ENCODE results near the gene SUMF1.
"Not testable (repeated sequence)": the region's sequence is repeated elsewhere in the genome, so short reads cannot be mapped to it uniquely, and the experiment has no call there.

SUMF1 gene

GRCh38 chr3:4332574-4332973 lies 134.5 kb downstream of the SUMF1 start:
- DNase-seq: no peak

- DNase-seq: no peak
These were observed 135.0 kb downstream of the SUMF1 start for GRCh38 chr3:4332111-4332510.

GRCh38 chr3:4329806-4330205 lies 137.3 kb downstream of the SUMF1 start:
- DNase-seq: not testable (repeated sequence)

- no peak for DNase-seq
These were observed 140.2 kb downstream of the SUMF1 start for GRCh38 chr3:4326868-4327267.

- DNase-seq: no peak
These were observed 143.6 kb downstream of the SUMF1 start for GRCh38 chr3:4323246-4324027.

GRCh38 chr3:4322635-4323034 lies 144.4 kb downstream of the SUMF1 start:
- no peak for DNase-seq

- no peak for DNase-seq
These were observed 145.3 kb downstream of the SUMF1 start for GRCh38 chr3:4321732-4322131.

- no peak for DNase-seq
These were observed 146.8 kb downstream of the SUMF1 start for GRCh38 chr3:4320096-4320911.

GRCh38 chr3:4314688-4315087 lies 152.4 kb downstream of the SUMF1 start:
- DNase-seq: no peak

- DNase-seq: no peak
These were observed 153.3 kb downstream of the SUMF1 start for GRCh38 chr3:4313606-4314293.

- DNase-seq: no peak
These were observed 155.6 kb downstream of the SUMF1 start for GRCh38 chr3:4311496-4311895.

All from activated CD4-positive, alpha-beta T cell treated with anti-CD3 and anti-CD28 coated beads, Interleukin-2, amount 50 U/mL, for 1 hour (primary cell).